Vagina (tissue), 2 donors: ENCODE measurements around the gene FIBCD1. TPM values are rescaled to one million over a fixed set of nuclear protein-coding genes. Genes with fewer than 3 reads are reported as not detected.

Source experiments
- DNase-seq, 2 donors: peaks; one replicate each; pipeline ENCODE4 v3.0.0-alpha.2; 2017; ENCODE audit errors: extremely low spot score in 2 of 2
- H3K27ac ChIP-seq: fragments of 200-600 bp; sonication (generic); one replicate; pipeline ENCODE4 v1.5.1; 2019
- H3K27me3 ChIP-seq: fragments of 200-600 bp; sonication (generic); one replicate; pipeline ENCODE4 v1.5.1; 2019
- H3K36me3 ChIP-seq, 2 donors: fragments of 200-600 bp; sonication (generic); one replicate each; pipeline ENCODE4 v1.5.1; 2017 to 2019
- H3K4me1 ChIP-seq: fragments of 200-600 bp; sonication (generic); one replicate; pipeline ENCODE4 v1.5.1; 2019
- H3K4me3 ChIP-seq, 2 donors: fragments of 200-600 bp; sonication (generic); 1 replicate in 1 of 2; 2 replicates in 1 of 2; pipeline ENCODE4 v1.5.1; 2016 to 2019
- H3K9me3 ChIP-seq: fragments of 200-600 bp; sonication (generic); one replicate; pipeline ENCODE4 v1.5.1; 2019
- POLR2A ChIP-seq, 2 donors: fragments of 450-650 bp; IDR thresholded peaks; one replicate each; pipeline ENCODE4 v1.6.1; 2017; ENCODE audit warnings: antibody characterized with exemption in 2 of 2, mild to moderate bottlenecking in 2 of 2, moderate library complexity in 2 of 2
- POLR2AphosphoS5 ChIP-seq, 2 donors: sonication (generic); formaldehyde crosslinking; IDR thresholded peaks; one replicate each; pipeline ENCODE4 v1.9.0; 2017; ENCODE audit warnings: antibody characterized with exemption in 2 of 2, mild to moderate bottlenecking in 2 of 2, low read depth in 1 of 2; ENCODE audit not compliant: insufficient read depth in 1 of 2
- intact Hi-C: fragments of 100-400 bp; cut with DNase I; formaldehyde crosslinking; loops from one replicate; pipeline ENCODE4 v1.15.1; 2023
- total RNA-seq: library from RNA; depleted of rRNA; stranded (reverse); fragments of >200 nt; gene quantifications from one replicate; pipeline ENCODE4 v1.2.3, GENCODE V29; 2016
- TF ChIP-seq, protein P1 (sequence below), 3 experiments: fragments of 450-650 bp in 2 of 3; fragments of 200-600 bp in 1 of 3; sonication (generic) in 1 of 3; IDR thresholded peaks; one replicate each; pipeline ENCODE4 v1.5.1; 2017 to 2019; ENCODE audit warnings: antibody characterized with exemption in 3 of 3, mild to moderate bottlenecking in 2 of 3, moderate library complexity in 2 of 3

Gene FIBCD1
- total RNA-seq, 1 donor from 2014 or later: not detected

DNA sequence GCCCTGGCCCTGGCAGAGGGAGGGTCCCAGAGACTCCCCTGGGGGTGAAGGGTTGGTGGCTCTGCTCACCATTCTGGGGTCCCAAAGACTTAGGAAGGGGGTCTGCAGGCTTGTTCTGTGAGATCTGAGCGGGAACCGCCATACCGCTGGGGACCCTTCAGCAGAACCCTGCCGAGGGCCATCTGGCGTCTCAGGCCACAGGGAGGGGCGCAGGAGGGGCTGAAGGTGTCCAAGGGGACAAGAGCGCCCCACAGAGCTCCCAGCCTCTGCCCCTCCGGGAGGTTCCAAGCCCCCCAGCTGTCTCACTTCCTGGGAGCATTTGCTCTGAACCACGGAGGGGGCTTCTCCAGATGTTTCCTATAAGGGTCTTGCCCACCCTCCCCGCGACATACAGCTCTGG lies 4.8 kb downstream of the FIBCD1 start:
- Histone ChIP-seq H3K36me3 (no peaks in the 10 kb centered on the region), H3K27ac (no peak overlapping the region), H3K4me3 (no peak overlapping the region), H3K27me3 (peaks cover 15% of the 10 kb centered on the region), H3K4me1 (peaks cover 25% of the 10 kb centered on the region), H3K9me3 (no peaks in the 10 kb centered on the region)
- intact Hi-C loops: no loop called here
- DNase-seq: no peak
- TF ChIP-seq, protein P1, sequence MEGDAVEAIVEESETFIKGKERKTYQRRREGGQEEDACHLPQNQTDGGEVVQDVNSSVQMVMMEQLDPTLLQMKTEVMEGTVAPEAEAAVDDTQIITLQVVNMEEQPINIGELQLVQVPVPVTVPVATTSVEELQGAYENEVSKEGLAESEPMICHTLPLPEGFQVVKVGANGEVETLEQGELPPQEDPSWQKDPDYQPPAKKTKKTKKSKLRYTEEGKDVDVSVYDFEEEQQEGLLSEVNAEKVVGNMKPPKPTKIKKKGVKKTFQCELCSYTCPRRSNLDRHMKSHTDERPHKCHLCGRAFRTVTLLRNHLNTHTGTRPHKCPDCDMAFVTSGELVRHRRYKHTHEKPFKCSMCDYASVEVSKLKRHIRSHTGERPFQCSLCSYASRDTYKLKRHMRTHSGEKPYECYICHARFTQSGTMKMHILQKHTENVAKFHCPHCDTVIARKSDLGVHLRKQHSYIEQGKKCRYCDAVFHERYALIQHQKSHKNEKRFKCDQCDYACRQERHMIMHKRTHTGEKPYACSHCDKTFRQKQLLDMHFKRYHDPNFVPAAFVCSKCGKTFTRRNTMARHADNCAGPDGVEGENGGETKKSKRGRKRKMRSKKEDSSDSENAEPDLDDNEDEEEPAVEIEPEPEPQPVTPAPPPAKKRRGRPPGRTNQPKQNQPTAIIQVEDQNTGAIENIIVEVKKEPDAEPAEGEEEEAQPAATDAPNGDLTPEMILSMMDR (IDR thresholded peaks at IDR 0.05): no peak

- H3K4me3 ChIP-seq: no peak overlapping the region
- no peak overlapping the region for H3K27ac ChIP-seq
- no peak for DNase-seq
- H3K4me1 ChIP-seq: peaks cover 18% of the 10 kb centered on the region
- intact Hi-C loops: no loop called here
- no peaks in the 10 kb centered on the region for H3K9me3 ChIP-seq
- TF ChIP-seq, protein P1 (IDR thresholded peaks at IDR 0.05): no peak
- TF ChIP-seq POLR2AphosphoS5 (IDR thresholded peaks at IDR 0.05; ENCODE audit: insufficient read depth in 1 of 2, low read depth in 1 of 2) (no peak), POLR2A (IDR thresholded peaks at IDR 0.05) (no peak)
- H3K27me3 ChIP-seq: peaks cover 15% of the 10 kb centered on the region
- no peaks in the 10 kb centered on the region for H3K36me3 ChIP-seq
Measured at GRCh38 chr9:130933114-130934046, 5.7 kb downstream of the FIBCD1 start.

DNA sequence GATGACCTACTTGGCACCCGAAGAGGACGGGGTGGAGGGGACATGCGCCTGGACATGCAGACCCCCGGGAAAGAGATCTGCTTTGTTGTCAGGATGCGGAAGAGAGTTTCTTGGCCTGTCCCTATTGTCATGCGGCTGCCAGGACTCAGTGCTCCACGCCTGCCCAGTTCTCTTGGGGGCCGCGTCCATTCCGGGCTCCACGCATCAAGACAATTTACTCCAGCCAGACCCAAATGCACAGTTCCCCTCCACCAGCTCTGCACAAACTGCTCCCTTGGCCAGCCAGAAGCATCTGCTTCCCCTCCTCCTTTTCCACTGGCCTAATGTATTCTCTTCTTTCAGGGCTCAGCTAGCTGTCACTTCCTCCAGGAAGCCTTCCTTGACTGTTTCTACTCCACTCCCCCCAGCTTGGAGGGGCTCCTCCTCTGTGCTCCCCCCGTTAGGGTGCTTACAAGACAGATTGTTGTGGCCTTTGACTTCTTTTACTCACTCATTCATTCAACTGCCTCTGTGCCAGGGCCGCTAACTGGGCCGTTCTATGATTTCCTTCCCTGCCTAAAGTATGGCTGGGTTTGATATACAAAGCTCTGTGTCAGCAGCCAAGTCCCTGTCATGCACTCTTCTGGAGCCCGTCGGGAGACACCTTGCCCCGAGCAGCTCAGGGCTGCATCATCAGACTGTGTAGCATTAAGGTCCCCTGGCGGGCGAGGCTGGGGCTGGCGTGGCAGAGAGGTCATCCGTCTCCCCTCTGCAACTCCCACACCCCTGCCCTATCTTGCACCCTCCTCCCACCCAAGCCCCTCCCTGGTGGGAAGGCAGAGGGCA lies 6.6 kb downstream of the FIBCD1 start:
- H3K27ac ChIP-seq: no peak overlapping the region
- H3K27me3 ChIP-seq: peaks cover 7% of the 10 kb centered on the region
- no peak for DNase-seq
- intact Hi-C loops: no loop called here
- peaks cover 13% of the 10 kb centered on the region for H3K4me1 ChIP-seq
- no peak overlapping the region for H3K4me3 ChIP-seq
- H3K9me3 ChIP-seq: no peaks in the 10 kb centered on the region
- no peaks in the 10 kb centered on the region for H3K36me3 ChIP-seq
- TF ChIP-seq POLR2AphosphoS5 (IDR thresholded peaks at IDR 0.05; ENCODE audit: insufficient read depth in 1 of 2, low read depth in 1 of 2): no peak
- no peak for TF ChIP-seq POLR2A (IDR thresholded peaks at IDR 0.05)
- TF ChIP-seq, protein P1 (IDR thresholded peaks at IDR 0.05): no peak

- H3K27ac ChIP-seq: no peak overlapping the region
- TF ChIP-seq, protein P1 (IDR thresholded peaks at IDR 0.05): no peak
- TF ChIP-seq POLR2A (IDR thresholded peaks at IDR 0.05) (no peak), POLR2AphosphoS5 (IDR thresholded peaks at IDR 0.05; ENCODE audit: insufficient read depth in 1 of 2, low read depth in 1 of 2) (no peak)
- DNase-seq: no peak
- no peak overlapping the region for H3K4me3 ChIP-seq
- peaks cover 13% of the 10 kb centered on the region for H3K4me1 ChIP-seq
- intact Hi-C loops: no loop called here
- H3K36me3 ChIP-seq: no peaks in the 10 kb centered on the region
- peaks cover 6% of the 10 kb centered on the region for H3K27me3 ChIP-seq
- H3K9me3 ChIP-seq: no peaks in the 10 kb centered on the region
Measured at GRCh38 chr9:130931508-130932254, 7.4 kb downstream of the FIBCD1 start.
